HCT116 (cell line): ENCODE results near the gene ALDH5A1. TPM values are rescaled to one million over a fixed set of nuclear protein-coding genes. Genes with fewer than 3 reads are reported as not detected.

Source experiments
- ATAC-seq: fragments of 200-7000 bp; cut with Tn5 transposase; 2 replicates; pipeline ENCODE4 v1.9.1; 2020; ENCODE audit warnings: mild to moderate bottlenecking, moderate library complexity
- Bru-seq: library from RNA; stranded (reverse); fragments of 400-500 nt; gene quantifications from one replicate; lab custom pipeline; 2021; lab: Mats Ljungman, UMichigan
- BruChase-seq, 2 experiments: library from RNA; stranded (reverse); fragments of 400-500 nt; gene quantifications; one replicate each; lab custom pipeline; 2021; lab: Mats Ljungman, UMichigan
- BruUV-seq: library from RNA; stranded (reverse); fragments of 400-500 nt; replicated peaks from 2 replicates; lab custom pipeline; 2021; lab: Mats Ljungman, UMichigan
- CTCF ChIA-PET: fragments of 300-600 bp; sonication (Branson Sonifier 250); formaldehyde crosslinking; loops from one replicate; lab custom pipeline; 2021; ENCODE audit warnings: antibody characterized with exemption; lab: Charles Lee
- POLR2A ChIA-PET: fragments of 300-600, 350-600 bp; sonication (Branson Sonifier 250); formaldehyde crosslinking; loops from one replicate; lab custom pipeline; 2021; ENCODE audit warnings: antibody characterized with exemption; lab: Charles Lee
- RAD21 ChIA-PET, 2 experiments: fragments of 300-600 bp; sonication (Branson Sonifier 250); formaldehyde crosslinking; loops; one replicate each; lab custom pipeline; 2023; ENCODE audit warnings: low total read pairs in 2 of 2; ENCODE audit not compliant: uncharacterized antibody in 2 of 2, unreplicated experiment in 2 of 2, low non-redundant PET in 1 of 2; lab: Charles Lee
- DNase-seq: peaks from one replicate; pipeline ENCODE4 v3.0.0-alpha.2; 2010; ENCODE audit warnings: low read depth, low spot score
- H2AFZ ChIP-seq: fragments of 200-600 bp; shearing (Covaris generic), sonication (generic); 2 replicates; pipeline ENCODE4 v1.6.1; 2017; ENCODE audit warnings: low read depth, mixed run types, mixed read lengths, antibody characterized with exemption, low read length; ENCODE audit not compliant: poor library complexity, severe bottlenecking
- H3K27ac ChIP-seq: 2 replicates; pipeline ENCODE4 v1.5.1; 2012; ENCODE audit warnings: low read depth, low read length
- H3K27me3 ChIP-seq: fragments of 200-600 bp; sonication (generic); 2 replicates; pipeline ENCODE4 v1.6.1; 2016; ENCODE audit warnings: mixed run types, low read length, mixed read lengths; ENCODE audit not compliant: insufficient read depth
- H3K36me3 ChIP-seq, 2 experiments: fragments of 200-500 bp in 1 of 2; fragments of 200-600 bp in 1 of 2; sonication (Bioruptor generic) in 1 of 2; sonication (generic) in 1 of 2; 2 replicates each; pipeline versions ENCODE4 v1.5.1 to v1.6.1; 2014 to 2016; ENCODE audit warnings: low read length in 2 of 2, inconsistent platforms in 1 of 2, mixed read lengths in 1 of 2, mixed run types in 1 of 2; ENCODE audit not compliant: insufficient read depth in 2 of 2, control insufficient read depth in 1 of 2
- H3K4me1 ChIP-seq, 2 experiments: fragments of 200-600 bp in 1 of 2; sonication (generic) in 1 of 2; 2 replicates each; pipeline versions ENCODE4 v1.5.1 to v1.6.1; 2012 to 2017; ENCODE audit warnings: low read length in 2 of 2, inconsistent platforms in 1 of 2, mild to moderate bottlenecking in 1 of 2, mixed read lengths in 1 of 2, mixed run types in 1 of 2, moderate library complexity in 1 of 2; ENCODE audit not compliant: insufficient read depth in 2 of 2, control insufficient read depth in 1 of 2
- H3K4me2 ChIP-seq: fragments of 200-600 bp; sonication (generic); 2 replicates; pipeline ENCODE4 v1.6.1; 2017; ENCODE audit warnings: mixed run types, low read length, mixed read lengths
- H3K4me3 ChIP-seq, 2 experiments: fragments of 200-600 bp in 1 of 2; sonication (generic) in 1 of 2; replicated peaks in 1 of 2; 2 replicates each; pipeline ENCODE4 v1.5.1; 2011 to 2016; ENCODE audit warnings: low read length in 2 of 2, control low read depth in 1 of 2, low read depth in 1 of 2, mild to moderate bottlenecking in 1 of 2, mixed read lengths in 1 of 2, mixed run types in 1 of 2
- H3K79me2 ChIP-seq: fragments of 200-600 bp; sonication (generic); 2 replicates; pipeline ENCODE4 v1.6.1; 2017; ENCODE audit warnings: mild to moderate bottlenecking, mixed run types, low read length, moderate library complexity, mixed read lengths; ENCODE audit not compliant: insufficient read depth
- H3K9ac ChIP-seq: fragments of 200-600 bp; sonication (generic); 2 replicates; pipeline ENCODE4 v1.6.1; 2016; ENCODE audit warnings: low read length, mixed read lengths
- H3K9me2 ChIP-seq: fragments of 200-600 bp; sonication (generic), shearing (Covaris generic); 2 replicates; pipeline ENCODE4 v1.6.1; 2017; ENCODE audit warnings: mixed run types, mild to moderate bottlenecking, moderate library complexity; ENCODE audit not compliant: insufficient read depth
- H3K9me3 ChIP-seq, 2 experiments: fragments of 200-500 bp in 1 of 2; fragments of 200-600 bp in 1 of 2; sonication (Bioruptor generic) in 1 of 2; sonication (generic) in 1 of 2; 2 replicates each; pipeline ENCODE4 v1.6.1; 2014 to 2017; ENCODE audit warnings: low read length in 2 of 2, mixed read lengths in 2 of 2, inconsistent platforms in 1 of 2, low read depth in 1 of 2, mild to moderate bottlenecking in 1 of 2, mixed run types in 1 of 2, moderate library complexity in 1 of 2; ENCODE audit not compliant: control insufficient read depth in 1 of 2, insufficient read depth in 1 of 2
- H4K20me1 ChIP-seq: fragments of 200-600 bp; sonication (generic), shearing (Covaris generic); 2 replicates; pipeline ENCODE4 v1.6.1; 2017; ENCODE audit warnings: mixed run types, mild to moderate bottlenecking, moderate library complexity; ENCODE audit not compliant: insufficient read depth
- CBX3 ChIP-seq: IDR thresholded peaks from 2 replicates; pipeline ENCODE4 v1.6.1; 2012; ENCODE audit warnings: low read depth
- CEBPB ChIP-seq: IDR thresholded peaks from 2 replicates; pipeline ENCODE4 v1.6.1; 2012; ENCODE audit warnings: low read depth
- EGR1 ChIP-seq: IDR thresholded peaks from 2 replicates; pipeline ENCODE4 v1.6.1; 2012; ENCODE audit warnings: low read depth
- ELF1 ChIP-seq: IDR thresholded peaks from 2 replicates; pipeline ENCODE4 v1.6.1; 2012; ENCODE audit warnings: low read depth, borderline replicate concordance
- EZH2 ChIP-seq: fragments of 200-600 bp; sonication (generic); IDR thresholded peaks from 2 replicates; pipeline ENCODE4 v1.6.1; 2017; ENCODE audit warnings: antibody characterized with exemption, mixed run types
- EZH2phosphoT487 ChIP-seq: fragments of 200-600 bp; IDR thresholded peaks from 2 replicates; pipeline ENCODE4 v1.6.1; 2018; ENCODE audit warnings: antibody characterized with exemption, borderline replicate concordance
- FOSL1 ChIP-seq: IDR thresholded peaks from 2 replicates; pipeline ENCODE4 v1.6.1; 2012; ENCODE audit warnings: low read depth
- JUND ChIP-seq: IDR thresholded peaks from 2 replicates; pipeline ENCODE4 v1.6.1; 2012
- POLR2A ChIP-seq: IDR thresholded peaks from 2 replicates; pipeline ENCODE4 v1.7.0; 2011; ENCODE audit warnings: borderline replicate concordance; ENCODE audit not compliant: insufficient read depth, insufficient read length; ENCODE audit errors: extremely low read depth
- POLR2AphosphoS5 ChIP-seq: IDR thresholded peaks from 2 replicates; pipeline ENCODE4 v1.6.1; 2011; ENCODE audit warnings: mild to moderate bottlenecking, low read depth, low read length, moderate library complexity
- RAD21 ChIP-seq: IDR thresholded peaks from 2 replicates; pipeline ENCODE4 v1.6.1; 2012; ENCODE audit warnings: low read depth, mild to moderate bottlenecking
- SIN3A ChIP-seq: IDR thresholded peaks from 2 replicates; pipeline ENCODE4 v1.6.1; 2012; ENCODE audit warnings: low read depth
- SRF ChIP-seq: IDR thresholded peaks from 2 replicates; pipeline ENCODE4 v1.6.1; 2012; ENCODE audit warnings: low read depth
- TCF7L2 ChIP-seq: IDR thresholded peaks from 2 replicates; pipeline ENCODE4 v1.7.0; 2011; ENCODE audit warnings: borderline replicate concordance, inconsistent platforms; ENCODE audit not compliant: insufficient read depth, insufficient read length; ENCODE audit errors: extremely low read depth
- YY1 ChIP-seq: IDR thresholded peaks from 2 replicates; pipeline ENCODE4 v1.6.1; 2011; ENCODE audit warnings: low read length, low read depth, moderate library complexity, mild to moderate bottlenecking; ENCODE audit not compliant: insufficient replicate concordance; ENCODE audit errors: extremely low read depth
- ZNF274 ChIP-seq: fragments of 200-500 bp; sonication (Bioruptor generic); IDR thresholded peaks from 2 replicates; pipeline ENCODE4 v1.6.1; 2014; ENCODE audit warnings: mild to moderate bottlenecking, low read depth, low read length, inconsistent platforms
- intact Hi-C: fragments of 100-400 bp; cut with micrococcal nuclease; formaldehyde crosslinking; loops from 2 replicates; pipeline ENCODE4 v1.10.0; 2022
- long read RNA-seq: library from polyadenylated mRNA; unstranded; transcript quantifications from one replicate; pipeline ENCODE4 v2.0.0, GENCODE V29; 2021; ENCODE audit not compliant: unreplicated experiment
- polyA plus RNA-seq: library from polyadenylated mRNA; unstranded; fragments of >200 nt; gene quantifications from 2 replicates; pipeline ENCODE4 v1.2.1, GENCODE V29; 2012; ENCODE audit warnings: missing spikeins
- total RNA-seq: library from RNA; stranded (reverse); gene quantifications from one replicate; pipeline ENCODE4 v1.2.1, GENCODE V29; 2021; ENCODE audit not compliant: unreplicated experiment
- TF ChIP-seq, protein P1 (sequence below): IDR thresholded peaks from 2 replicates; pipeline ENCODE4 v1.6.1; 2011; ENCODE audit warnings: mild to moderate bottlenecking, low read length, moderate library complexity; ENCODE audit not compliant: insufficient replicate concordance; ENCODE audit errors: extremely low read depth
- TF ChIP-seq, protein P2 (sequence below): IDR thresholded peaks from 2 replicates; pipeline ENCODE4 v1.6.1; 2012
- TF ChIP-seq, protein P3 (sequence below): IDR thresholded peaks from 2 replicates; pipeline ENCODE4 v1.6.1; 2012; ENCODE audit warnings: low read depth

The ALDH5A1 gene
- total RNA-seq: 10.0 TPM
- 3.4 and 4.4 TPM in 2 replicates for polyA plus RNA-seq
- percentile 52 among the genes with signal in this experiment for Bru-seq, nascent RNA
- BruChase-seq, experiment 1, labeled RNA remaining after a 6-hour chase: percentile 67 among the genes with signal in this experiment
- percentile 55 among the genes with signal in this experiment for BruChase-seq, experiment 2, labeled RNA remaining after a 2-hour chase
- long read RNA-seq, full-length matches to known transcripts: 6 of 16 reads
- long read RNA-seq, partial matches to known transcripts: 8 of 16 reads
- long read RNA-seq, other reads (novel, unspliced or antisense): 2 of 16 reads

DNA sequence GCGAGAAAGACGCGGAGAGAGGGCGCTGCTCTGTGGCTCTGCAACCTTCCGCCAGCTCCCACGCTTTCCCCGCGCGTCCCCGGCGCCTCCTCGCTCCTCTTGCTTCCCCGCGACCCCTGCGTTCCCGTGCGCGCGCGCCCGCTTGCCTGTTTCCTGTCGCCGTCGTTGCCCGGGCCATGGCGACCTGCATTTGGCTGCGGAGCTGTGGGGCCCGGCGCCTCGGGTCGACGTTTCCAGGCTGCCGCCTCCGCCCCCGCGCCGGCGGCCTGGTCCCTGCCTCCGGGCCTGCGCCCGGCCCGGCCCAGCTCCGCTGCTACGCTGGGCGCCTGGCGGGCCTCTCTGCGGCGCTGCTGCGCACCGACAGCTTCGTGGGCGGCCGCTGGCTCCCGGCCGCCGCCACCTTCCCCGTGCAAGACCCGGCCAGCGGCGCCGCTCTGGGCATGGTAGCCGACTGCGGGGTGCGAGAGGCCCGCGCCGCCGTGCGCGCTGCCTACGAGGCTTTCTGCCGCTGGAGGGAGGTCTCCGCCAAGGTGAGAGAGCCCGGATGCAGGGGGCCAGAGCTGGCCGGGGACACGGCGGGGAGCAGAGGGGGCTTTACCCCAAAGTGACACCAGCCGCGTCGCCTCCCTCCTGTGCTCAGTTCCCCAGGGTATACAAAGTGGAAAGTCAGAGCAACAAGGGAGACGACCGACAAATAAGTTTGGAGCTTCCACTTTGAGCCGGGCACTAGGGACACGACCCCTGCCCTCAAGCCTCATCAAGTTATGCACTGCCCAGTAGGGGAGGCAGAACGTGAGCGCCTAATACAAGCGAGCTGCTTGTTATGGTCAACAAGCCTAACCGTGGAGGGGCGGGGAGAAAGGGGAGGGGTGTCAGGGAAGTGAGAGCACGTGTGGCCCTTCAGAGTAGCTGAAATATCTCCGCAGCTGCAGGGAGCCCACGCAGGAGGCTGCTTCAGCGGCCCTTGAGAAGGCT is at the start of gene ALDH5A1:
TSS of gene ALDH5A1 (plus strand) at position 149 of the 975 bp plus-strand sequence. CDS start at position 177, 28 bp downstream.
- DNase-seq (peak; percentile 24), ATAC-seq (peak; percentile 80)
- Histone ChIP-seq H3K4me3 (peak within 1 kb of the TSS; percentile 49 to 62), H3K9ac (peak within 1 kb of the TSS; percentile 60), H3K27ac (peak within 1 kb of the TSS; percentile 72), H3K4me2 (peak within 1 kb of the TSS; percentile 91), H3K79me2 (no peaks in the 10 kb centered on the region), H2AFZ (peak within 1 kb of the TSS; percentile 80), H3K4me1 (peaks cover 5 to 14% of the 10 kb centered on the region in 2 experiments; a peak in 3 of 4 replicates), H3K27me3 (no peaks in the 10 kb centered on the region), H3K36me3 (no peaks in the 10 kb centered on the region), H3K9me2 (no peaks in the 10 kb centered on the region), H3K9me3 (no peaks in the 10 kb centered on the region), H4K20me1 (no peaks in the 10 kb centered on the region)
- ChIA-PET CTCF (interaction anchor here (1.1 to 1.3 kb wide), 3 partner anchors 24 to 86 kb away, joined by 3 to 4 read pairs (median 4); no protein-coding TSS in a partner anchor), RAD21 (no interaction called here), POLR2A (no interaction called here)
- intact Hi-C loops: no loop called here
- BruUV-seq: no TSS peak
- TF ChIP-seq JUND (no peak), ZNF274 (no peak), EZH2phosphoT487 (no peak), ELF1 (no peak), POLR2A (no peak), YY1 (no peak), CBX3 (0 out of 2 replicates have a peak, but pooled peaks have one; percentile 19), SIN3A (peak; percentile 35; the same call in 1 of the 2 replicates), POLR2AphosphoS5 (peak; percentile 24), TCF7L2 (no peak), EZH2 (no peak), EGR1 (peak; percentile 89; the same call in 1 of the 2 replicates), RAD21 (peak; percentile 33), FOSL1 (no peak), SRF (no peak), CEBPB (no peak)
- TF ChIP-seq, protein P1, sequence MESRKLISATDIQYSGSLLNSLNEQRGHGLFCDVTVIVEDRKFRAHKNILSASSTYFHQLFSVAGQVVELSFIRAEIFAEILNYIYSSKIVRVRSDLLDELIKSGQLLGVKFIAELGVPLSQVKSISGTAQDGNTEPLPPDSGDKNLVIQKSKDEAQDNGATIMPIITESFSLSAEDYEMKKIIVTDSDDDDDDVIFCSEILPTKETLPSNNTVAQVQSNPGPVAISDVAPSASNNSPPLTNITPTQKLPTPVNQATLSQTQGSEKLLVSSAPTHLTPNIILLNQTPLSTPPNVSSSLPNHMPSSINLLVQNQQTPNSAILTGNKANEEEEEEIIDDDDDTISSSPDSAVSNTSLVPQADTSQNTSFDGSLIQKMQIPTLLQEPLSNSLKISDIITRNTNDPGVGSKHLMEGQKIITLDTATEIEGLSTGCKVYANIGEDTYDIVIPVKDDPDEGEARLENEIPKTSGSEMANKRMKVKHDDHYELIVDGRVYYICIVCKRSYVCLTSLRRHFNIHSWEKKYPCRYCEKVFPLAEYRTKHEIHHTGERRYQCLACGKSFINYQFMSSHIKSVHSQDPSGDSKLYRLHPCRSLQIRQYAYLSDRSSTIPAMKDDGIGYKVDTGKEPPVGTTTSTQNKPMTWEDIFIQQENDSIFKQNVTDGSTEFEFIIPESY: no peak
- TF ChIP-seq, protein P2, sequence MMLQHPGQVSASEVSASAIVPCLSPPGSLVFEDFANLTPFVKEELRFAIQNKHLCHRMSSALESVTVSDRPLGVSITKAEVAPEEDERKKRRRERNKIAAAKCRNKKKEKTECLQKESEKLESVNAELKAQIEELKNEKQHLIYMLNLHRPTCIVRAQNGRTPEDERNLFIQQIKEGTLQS: no peak
- TF ChIP-seq, protein P3, sequence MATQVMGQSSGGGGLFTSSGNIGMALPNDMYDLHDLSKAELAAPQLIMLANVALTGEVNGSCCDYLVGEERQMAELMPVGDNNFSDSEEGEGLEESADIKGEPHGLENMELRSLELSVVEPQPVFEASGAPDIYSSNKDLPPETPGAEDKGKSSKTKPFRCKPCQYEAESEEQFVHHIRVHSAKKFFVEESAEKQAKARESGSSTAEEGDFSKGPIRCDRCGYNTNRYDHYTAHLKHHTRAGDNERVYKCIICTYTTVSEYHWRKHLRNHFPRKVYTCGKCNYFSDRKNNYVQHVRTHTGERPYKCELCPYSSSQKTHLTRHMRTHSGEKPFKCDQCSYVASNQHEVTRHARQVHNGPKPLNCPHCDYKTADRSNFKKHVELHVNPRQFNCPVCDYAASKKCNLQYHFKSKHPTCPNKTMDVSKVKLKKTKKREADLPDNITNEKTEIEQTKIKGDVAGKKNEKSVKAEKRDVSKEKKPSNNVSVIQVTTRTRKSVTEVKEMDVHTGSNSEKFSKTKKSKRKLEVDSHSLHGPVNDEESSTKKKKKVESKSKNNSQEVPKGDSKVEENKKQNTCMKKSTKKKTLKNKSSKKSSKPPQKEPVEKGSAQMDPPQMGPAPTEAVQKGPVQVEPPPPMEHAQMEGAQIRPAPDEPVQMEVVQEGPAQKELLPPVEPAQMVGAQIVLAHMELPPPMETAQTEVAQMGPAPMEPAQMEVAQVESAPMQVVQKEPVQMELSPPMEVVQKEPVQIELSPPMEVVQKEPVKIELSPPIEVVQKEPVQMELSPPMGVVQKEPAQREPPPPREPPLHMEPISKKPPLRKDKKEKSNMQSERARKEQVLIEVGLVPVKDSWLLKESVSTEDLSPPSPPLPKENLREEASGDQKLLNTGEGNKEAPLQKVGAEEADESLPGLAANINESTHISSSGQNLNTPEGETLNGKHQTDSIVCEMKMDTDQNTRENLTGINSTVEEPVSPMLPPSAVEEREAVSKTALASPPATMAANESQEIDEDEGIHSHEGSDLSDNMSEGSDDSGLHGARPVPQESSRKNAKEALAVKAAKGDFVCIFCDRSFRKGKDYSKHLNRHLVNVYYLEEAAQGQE: no peak
